ENCODE data around the gene TRA2B. TPM values are rescaled to one million over a fixed set of nuclear protein-coding genes. Genes with fewer than 3 reads are reported as not detected.

TRA2B gene
- total RNA-seq, 4 donors from 2014 or later: 117 to 217 (median 144) TPM

GRCh38 chr3:185900228-185900627 is 37.6 kb downstream of the TRA2B start:
- no peaks in the 10 kb centered on the region for H3K36me3 ChIP-seq
- H3K9me3 ChIP-seq: no peaks in the 10 kb centered on the region
- H3K27me3 ChIP-seq: no peaks in the 10 kb centered on the region
- peak in 2 of 3 donors; percentile 56 to 80 for DNase-seq
- H3K4me1 ChIP-seq: no peaks in the 10 kb centered on the region
- no peak overlapping the region for H3K4me3 ChIP-seq
- TF ChIP-seq POLR2A (IDR thresholded peaks at IDR 0.05) (no peak), CTCF (IDR thresholded peaks at IDR 0.05) (no peak)
- H3K27ac ChIP-seq: no peak overlapping the region

GRCh38 chr3:185896636-185897035 is 41.2 kb downstream of the TRA2B start:
- Histone ChIP-seq H3K36me3 (no peaks in the 10 kb centered on the region), H3K27ac (no peak overlapping the region), H3K9me3 (no peaks in the 10 kb centered on the region), H3K4me1 (no peaks in the 10 kb centered on the region), H3K4me3 (no peak overlapping the region), H3K27me3 (no peaks in the 10 kb centered on the region)
- DNase-seq: no peak
- no peak for TF ChIP-seq CTCF (IDR thresholded peaks at IDR 0.05)
- no peak for TF ChIP-seq POLR2A (IDR thresholded peaks at IDR 0.05)

- no peaks in the 10 kb centered on the region for H3K36me3 ChIP-seq
- no peak overlapping the region for H3K27ac ChIP-seq
- no peak for DNase-seq
- TF ChIP-seq CTCF (IDR thresholded peaks at IDR 0.05): no peak
- no peak for TF ChIP-seq POLR2A (IDR thresholded peaks at IDR 0.05)
- no peak overlapping the region for H3K4me3 ChIP-seq
- no peaks in the 10 kb centered on the region for H3K27me3 ChIP-seq
- H3K9me3 ChIP-seq: no peaks in the 10 kb centered on the region
- no peaks in the 10 kb centered on the region for H3K4me1 ChIP-seq
Observed at GRCh38 chr3:185887066-185887465, 50.7 kb downstream of the TRA2B start.

- H3K27ac ChIP-seq: no peak overlapping the region
- no peak for DNase-seq
- H3K4me3 ChIP-seq: no peak overlapping the region
- no peaks in the 10 kb centered on the region for H3K27me3 ChIP-seq
- H3K9me3 ChIP-seq: no peaks in the 10 kb centered on the region
- H3K36me3 ChIP-seq: no peaks in the 10 kb centered on the region
- TF ChIP-seq CTCF (IDR thresholded peaks at IDR 0.05) (no peak), POLR2A (IDR thresholded peaks at IDR 0.05) (no peak)
- no peaks in the 10 kb centered on the region for H3K4me1 ChIP-seq
Observed at GRCh38 chr3:185884641-185885040, 53.2 kb downstream of the TRA2B start.

- DNase-seq: no peak
Observed at GRCh38 chr3:185881926-185882325, 55.9 kb downstream of the TRA2B start.

More at GRCh38 chr3:185881926-185882325, 55.9 kb downstream of the TRA2B start:
- no peaks in the 10 kb centered on the region for H3K27me3 ChIP-seq
- H3K4me3 ChIP-seq: no peak overlapping the region
- no peaks in the 10 kb centered on the region for H3K9me3 ChIP-seq
- no peaks in the 10 kb centered on the region for H3K36me3 ChIP-seq
- no peak overlapping the region for H3K27ac ChIP-seq
- TF ChIP-seq CTCF (IDR thresholded peaks at IDR 0.05): no peak
- no peak for TF ChIP-seq POLR2A (IDR thresholded peaks at IDR 0.05)
- no peaks in the 10 kb centered on the region for H3K4me1 ChIP-seq

Data from Peyer's patch (tissue), 4 donors.